Psoas muscle (tissue), 8 donors: ENCODE measurements around the gene SYT2. TPM values are rescaled to one million over a fixed set of nuclear protein-coding genes. Genes with fewer than 3 reads are reported as not detected.
"Not testable (repeated sequence)": the region's sequence is repeated elsewhere in the genome, so short reads cannot be mapped to it uniquely, and the experiment has no call there.

Experiments
- ATAC-seq, 4 donors: fragments of 200-7000 bp; cut with Tn5 transposase; one replicate each; pipeline ENCODE4 v1.9.1; 2020; ENCODE audit warnings: moderate library complexity in 3 of 4, mild to moderate bottlenecking in 2 of 4
- DNase-seq, 2 donors: peaks; one replicate each; pipeline ENCODE4 v3.0.0-alpha.2; 2020
- H3K27ac ChIP-seq: fragments of 200-600 bp; one replicate; pipeline ENCODE4 v1.8.0; 2022
- H3K27me3 ChIP-seq, 3 donors: fragments of 200-600 bp in 1 of 3; one replicate each; pipeline versions ENCODE4 v1.6.1 to v1.8.0; 2013 to 2022; ENCODE audit warnings: low read length in 2 of 3, mild to moderate bottlenecking in 2 of 3, moderate library complexity in 1 of 3; ENCODE audit not compliant: insufficient read depth in 3 of 3
- H3K36me3 ChIP-seq, 2 donors: fragments of 200-600 bp in 1 of 2; one replicate each; pipeline versions ENCODE4 v1.6.1 to v1.8.0; 2013 to 2022; ENCODE audit warnings: low read depth in 1 of 2, mild to moderate bottlenecking in 1 of 2, moderate library complexity in 1 of 2; ENCODE audit not compliant: insufficient read depth in 1 of 2
- H3K4me1 ChIP-seq: fragments of 200-600 bp; one replicate; pipeline ENCODE4 v1.8.0; 2022
- H3K4me3 ChIP-seq: fragments of 200-600 bp; one replicate; pipeline ENCODE4 v1.8.0; 2022; ENCODE audit warnings: mild to moderate bottlenecking
- H3K9me3 ChIP-seq: fragments of 200-600 bp; one replicate; pipeline ENCODE4 v1.8.0; 2022
- WGBS, 3 donors: extraction: QIAGEN DNeasy Blood & Tissue Kit; methylation state at CpG; one replicate each; pipeline versions ENCODE4 v1.1.6 to v1.1.7; 2013; 5-methylcytosine and 5-hydroxymethylcytosine counted together
- intact Hi-C, 2 donors: fragments of 100-400 bp; cut with DNase I; formaldehyde crosslinking; loops; one replicate each; pipeline versions ENCODE4 v1.11.0 to v1.14.2; 2022
- polyA plus RNA-seq, 3 donors: library from polyadenylated mRNA; stranded (reverse); fragments of 200-250 nt; gene quantifications; one replicate each; pipeline ENCODE4 v1.2.3, GENCODE V29; 2013
- total RNA-seq, 4 donors: library from RNA; stranded (reverse); fragmentation: NEBNext Ultra II Directional in 2 of 4; extraction: Animal tissue kit (Norgen Biotek cat#: 25700) in 2 of 4; gene quantifications; one replicate each; pipeline versions ENCODE4 v1.2.1 to v1.2.4, GENCODE V29; 2021 to 2023
- donor health status: healthy with polysubstance abuse.
- donor health status: DM: no; HTN: no; CAD: no; lungs with moderate emphysema.
- donor health status: Bipolar disorder and iron deficiency.
- donor health status: healthy.
- donor health status: DM: yes; HTN: yes; CAD: no.
- donor health status: DM: no; HTN: no; CAD: no.
- donor health status: DM: no; HTN: no; CAD: no.
- donor health status: DM: yes; HTN: yes; CAD: no.

Gene SYT2
- total and polyA plus RNA-seq, 7 donors, result 0.01 to 0.02 TPM; not detected in 5

DNA sequence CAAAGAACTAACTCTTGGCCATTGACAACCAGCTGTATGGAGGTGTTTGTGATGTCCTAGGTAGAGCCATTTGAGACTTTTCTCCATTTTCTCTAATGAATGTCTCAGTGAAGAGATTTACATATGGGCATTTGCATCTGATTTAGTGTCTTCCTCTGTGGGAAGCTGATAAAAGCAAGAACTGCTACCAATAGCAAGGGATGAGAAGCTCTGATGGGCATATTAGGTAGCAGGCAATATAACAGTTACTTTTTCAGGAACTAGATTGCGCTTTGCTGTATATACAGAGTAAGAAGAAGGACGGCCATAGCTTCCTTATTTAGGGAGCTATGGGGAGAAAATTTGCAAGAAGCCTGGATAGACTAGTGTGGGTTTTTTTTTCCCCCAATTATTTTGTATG is 169.4 kb downstream of the SYT2 start:
- H3K36me3 ChIP-seq, DNase-seq, H3K27me3 ChIP-seq, ATAC-seq, H3K9me3 ChIP-seq, intact Hi-C loops: not testable (repeated sequence)
- Histone ChIP-seq H3K27ac (peak overlapping the region; percentile 73), H3K4me1 (peaks cover 46% of the 10 kb centered on the region), H3K4me3 (peak overlapping the region; percentile 51)
- 87 to 92% (median 91%) methylated on average over 2 of the region's 2 CpGs for WGBS, 3 donors

Other genes starting within 250 kb of the SYT2 start
- gene KDM5B, start 98.0 kb upstream of the SYT2 start, total RNA-seq, result 10 to 100 TPM; 10.7 to 13.9 (median 12.3) TPM
- gene KDM5B, start 98.0 kb upstream of the SYT2 start, polyA plus RNA-seq, result 1 to 10 TPM; 2.4 to 3.3 (median 3.2) TPM
- gene PCAT6, start 100.5 kb upstream of the SYT2 start, total RNA-seq, result 1 to 10 TPM in 1 of 4 donors, under 1 TPM in 3; 0.44 to 4.1 (median 0.66) TPM
- gene PCAT6, start 100.5 kb upstream of the SYT2 start, polyA plus RNA-seq, result under 1 TPM; 0.14 to 0.57 (median 0.28) TPM
- 1 to 10 TPM; 3.6 to 7.0 (median 5.8) TPM for gene RABIF, start 178.7 kb upstream of the SYT2 start, total RNA-seq
- 10 to 100 TPM in 1 of 3 donors, 1 to 10 TPM in 2; 7.0 to 12.1 (median 8.5) TPM for gene RABIF, start 178.7 kb upstream of the SYT2 start, polyA plus RNA-seq
- 10 to 100 TPM; 14.3 to 19.8 (median 16.1) TPM for gene KLHL12, start 216.8 kb upstream of the SYT2 start, total RNA-seq
- 10 to 100 TPM in 2 of 3 donors, 1 to 10 TPM in 1; 7.4 to 27.4 (median 16.5) TPM for gene KLHL12, start 216.8 kb upstream of the SYT2 start, polyA plus RNA-seq
- gene ADIPOR1, start 247.9 kb upstream of the SYT2 start, total RNA-seq, result 10 to 100 TPM; 64.4 to 91.0 (median 72.1) TPM
- gene ADIPOR1, start 247.9 kb upstream of the SYT2 start, polyA plus RNA-seq, result 100 to 1,000 TPM in 1 of 3 donors, 10 to 100 TPM in 2; 75.3 to 127 (median 95.8) TPM